HG02642 (cell line): ENCODE results near the gene FN3K.

Experiments used
- ATAC-seq: cut with Tn5 transposase; IDR thresholded peaks from one replicate; pipeline ENCODE4 v1.9.1; 2021; ENCODE audit warnings: mild to moderate bottlenecking; ENCODE audit not compliant: unreplicated experiment, poor library complexity

FN3K gene

DNA sequence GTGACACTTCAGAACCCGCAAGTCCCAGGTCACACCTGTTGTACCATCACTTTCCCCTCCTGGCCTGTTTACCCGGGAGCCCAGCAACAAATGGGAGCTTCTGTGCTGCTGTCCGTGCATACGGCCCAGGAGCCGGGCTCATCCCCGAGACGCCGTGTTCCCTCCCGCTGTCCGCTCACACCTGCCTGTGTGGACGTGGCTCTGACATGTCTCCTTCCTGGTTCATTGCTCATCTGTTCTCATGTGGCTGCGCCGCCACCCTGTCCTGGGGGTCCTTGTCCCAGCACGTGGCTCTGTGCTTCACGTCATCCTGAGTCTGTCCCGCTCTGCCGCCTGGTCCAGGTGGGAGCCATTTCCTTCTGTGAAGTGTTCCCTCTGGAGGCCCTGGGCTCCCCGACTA lies 54.4 kb downstream of the FN3K start:
- no peak for ATAC-seq

DNA sequence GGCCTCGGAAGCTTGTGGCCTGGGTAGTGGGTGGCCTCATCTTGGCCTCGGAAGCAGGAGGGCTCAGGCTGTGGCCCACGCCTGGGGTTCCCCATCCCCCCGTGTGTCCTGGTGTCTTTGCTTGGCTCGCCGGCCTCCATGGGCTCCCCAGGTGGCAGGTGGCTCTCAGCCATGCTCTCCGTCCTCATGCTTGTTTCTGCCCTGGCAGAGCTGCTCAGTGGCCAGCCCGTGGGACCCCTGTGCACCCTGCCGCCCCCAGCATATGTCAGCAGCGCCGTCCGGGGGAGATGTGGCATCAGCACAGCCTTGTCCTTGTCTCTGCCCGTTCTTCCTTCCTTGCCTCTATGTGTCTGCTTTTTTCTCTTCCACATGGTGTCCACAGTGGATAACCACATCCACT lies 55.0 kb downstream of the FN3K start:
- ATAC-seq = no peak

DNA sequence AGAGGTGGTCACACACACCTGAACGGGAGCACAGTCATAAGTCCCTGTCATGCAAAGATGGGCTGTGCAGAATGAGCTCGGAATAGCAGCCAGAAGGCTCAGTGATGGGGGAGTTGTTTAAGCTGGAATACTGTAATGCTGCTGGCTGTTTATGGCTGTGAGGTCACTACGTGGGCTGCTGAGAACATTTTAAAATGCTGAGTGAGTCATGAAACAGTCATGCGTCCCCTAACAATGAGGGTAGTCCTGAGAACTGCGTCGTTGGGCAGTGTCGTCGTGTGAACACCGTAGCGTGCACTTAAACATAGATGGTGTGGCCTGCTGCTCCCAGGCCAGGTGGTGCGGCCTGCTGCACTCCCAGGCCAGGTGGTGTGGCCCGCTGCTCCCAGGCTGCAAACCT lies 56.1 kb downstream of the FN3K start:
- no peak for ATAC-seq

DNA sequence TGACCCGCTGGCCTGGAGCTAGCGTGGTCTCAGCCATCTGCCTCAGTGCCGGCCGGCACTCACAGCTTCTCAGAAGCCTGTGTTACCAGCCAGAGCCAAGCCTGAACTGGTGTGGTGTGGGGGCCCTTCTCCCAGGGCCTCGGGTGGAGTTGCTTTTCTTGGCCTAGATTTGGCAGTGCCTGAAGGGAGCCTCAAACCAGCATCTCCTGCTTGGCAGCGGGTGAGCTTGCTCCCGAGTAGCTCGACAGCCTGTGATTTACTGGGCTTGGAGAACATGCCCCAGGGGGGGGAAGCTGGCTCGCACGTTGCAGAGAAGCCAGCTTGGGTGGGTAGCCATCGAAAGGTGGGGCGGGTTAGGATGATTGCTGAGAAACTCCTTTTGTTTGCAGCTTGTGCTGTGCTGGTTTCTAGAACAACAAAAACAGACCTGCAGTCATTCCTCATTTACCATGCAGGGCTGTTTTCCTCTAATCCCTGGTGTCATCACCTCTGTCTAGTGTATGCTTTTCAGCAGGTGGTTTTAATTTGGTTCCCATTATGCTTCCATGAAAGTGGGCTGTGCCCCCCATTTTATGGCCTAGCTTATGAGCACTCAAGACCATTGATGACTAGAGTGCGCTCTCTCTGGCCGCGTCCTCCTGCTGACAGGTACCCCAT lies 58.7 kb downstream of the FN3K start:
- no peak for ATAC-seq

DNA sequence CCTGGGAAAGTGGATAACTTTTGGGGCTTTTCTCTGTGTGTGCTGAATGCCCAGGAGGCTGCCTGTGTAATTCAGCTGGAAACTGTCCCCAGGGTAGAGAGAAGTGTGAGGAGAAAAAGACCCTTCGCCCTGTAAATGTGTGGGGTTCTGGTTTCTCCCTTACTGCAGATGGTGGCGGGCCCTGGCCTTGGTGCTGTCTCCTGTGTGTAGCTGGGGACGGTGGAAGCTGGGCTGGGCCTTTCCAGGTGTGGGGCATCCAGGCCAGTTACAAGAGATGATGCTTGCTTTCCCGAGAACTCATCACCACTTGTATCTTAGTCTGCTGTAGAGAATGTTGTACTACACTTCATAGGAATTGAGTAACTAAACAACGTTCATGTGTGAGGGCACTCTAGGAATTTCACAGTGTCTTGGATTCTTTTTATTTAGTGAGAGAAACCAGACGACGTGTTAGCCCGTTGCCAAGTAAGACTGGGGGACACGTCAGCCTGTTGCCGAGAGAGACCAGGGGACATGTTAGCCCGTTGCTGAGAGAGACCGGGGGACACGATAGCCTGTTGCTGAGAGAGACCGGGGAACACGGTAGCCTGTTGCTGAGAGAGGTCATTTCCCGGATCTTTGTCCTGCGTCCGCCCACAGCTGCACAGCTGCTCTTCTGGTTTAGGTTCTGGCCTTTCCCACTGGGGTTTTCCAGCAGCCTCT lies 59.5 kb downstream of the FN3K start:
- ATAC-seq = no peak

DNA sequence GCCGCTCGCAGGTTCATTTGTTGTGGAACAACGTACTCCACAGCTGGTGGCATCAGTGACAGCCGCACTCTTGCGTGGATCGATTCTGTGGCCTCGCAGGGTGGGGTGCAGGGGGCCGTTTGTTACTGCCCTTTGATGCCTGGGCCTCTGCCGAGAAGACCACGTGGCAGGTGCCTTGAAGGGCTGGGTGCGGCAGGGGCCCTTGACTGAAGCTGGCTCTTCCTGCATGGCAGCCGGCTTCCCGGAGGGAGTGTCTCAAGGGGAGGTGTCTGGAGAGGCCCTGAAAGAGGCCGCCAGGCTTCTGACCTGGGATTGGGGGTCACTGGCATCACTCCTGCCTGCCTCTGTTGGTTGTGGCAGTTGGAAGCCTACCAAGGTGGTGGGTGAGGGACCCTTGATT lies 60.2 kb downstream of the FN3K start:
- no peak for ATAC-seq

DNA sequence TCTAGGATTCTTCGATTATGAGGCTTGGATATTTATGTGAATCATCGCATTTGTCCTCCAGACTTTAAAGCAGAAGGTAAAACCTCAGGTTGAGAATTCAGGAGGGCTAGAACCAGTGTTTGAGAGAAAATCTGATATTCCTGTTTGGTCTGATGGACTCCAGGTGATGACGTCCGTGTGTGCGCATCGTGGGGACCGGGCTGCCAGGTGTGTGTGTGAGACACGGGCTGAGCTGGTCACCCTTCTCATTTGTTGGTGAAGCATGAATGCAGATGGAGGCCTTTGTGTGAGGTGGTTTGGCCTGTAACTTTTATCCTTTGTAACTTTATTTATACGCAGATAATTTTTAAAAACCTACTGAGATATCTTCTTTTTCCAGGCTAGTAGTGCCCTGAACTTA lies 61.6 kb downstream of the FN3K start:
- no peak for ATAC-seq

DNA sequence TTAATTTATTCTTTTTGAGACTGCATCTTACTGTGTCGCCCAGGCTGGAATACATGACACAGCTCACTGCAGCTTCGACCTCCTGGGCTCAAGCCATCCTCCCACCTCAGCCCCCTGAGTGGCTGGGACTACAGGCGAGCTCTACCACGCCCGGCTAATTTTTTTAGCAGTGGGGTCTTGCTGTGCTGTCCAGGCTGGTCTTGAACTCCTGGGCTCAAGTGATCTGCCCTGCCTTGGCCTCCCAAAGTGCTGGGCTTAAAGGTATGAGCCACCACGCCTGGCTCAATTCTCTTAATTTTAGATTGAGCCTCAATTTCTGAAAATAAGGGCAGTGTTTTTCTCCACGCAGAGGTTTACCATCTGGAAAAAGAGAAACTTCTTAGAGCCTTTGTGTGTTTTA lies 63.3 kb downstream of the FN3K start:
- ATAC-seq = no peak

DNA sequence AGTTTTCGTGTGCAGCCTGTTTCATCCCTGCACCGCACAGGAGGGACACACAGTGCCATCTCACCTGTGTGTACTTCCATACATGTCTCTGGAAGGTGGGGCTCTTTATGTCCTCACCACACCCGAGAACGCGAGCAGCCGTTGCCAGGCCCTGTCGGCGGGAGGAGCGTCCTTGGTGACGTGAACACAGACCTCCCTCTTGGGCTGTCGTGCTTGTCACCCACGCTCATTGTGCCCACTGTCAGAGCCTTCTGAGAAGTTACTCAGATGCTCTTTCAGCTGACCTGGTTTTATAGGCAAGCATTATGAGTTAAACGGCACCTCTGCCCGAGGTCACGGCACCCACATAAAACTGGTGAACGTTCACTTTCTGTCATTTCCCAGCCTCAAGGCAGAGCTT lies 64.2 kb downstream of the FN3K start:
- ATAC-seq = no peak
